Measurements from ENCODE around the gene USP7. TPM values are rescaled to one million over a fixed set of nuclear protein-coding genes. Genes with fewer than 3 reads are reported as not detected.
"Not testable (repeated sequence)": the region's sequence is repeated elsewhere in the genome, so short reads cannot be mapped to it uniquely, and the experiment has no call there.

Gene USP7
- total RNA-seq, 1 donor from 2014 or later, result 66.9 TPM

DNA sequence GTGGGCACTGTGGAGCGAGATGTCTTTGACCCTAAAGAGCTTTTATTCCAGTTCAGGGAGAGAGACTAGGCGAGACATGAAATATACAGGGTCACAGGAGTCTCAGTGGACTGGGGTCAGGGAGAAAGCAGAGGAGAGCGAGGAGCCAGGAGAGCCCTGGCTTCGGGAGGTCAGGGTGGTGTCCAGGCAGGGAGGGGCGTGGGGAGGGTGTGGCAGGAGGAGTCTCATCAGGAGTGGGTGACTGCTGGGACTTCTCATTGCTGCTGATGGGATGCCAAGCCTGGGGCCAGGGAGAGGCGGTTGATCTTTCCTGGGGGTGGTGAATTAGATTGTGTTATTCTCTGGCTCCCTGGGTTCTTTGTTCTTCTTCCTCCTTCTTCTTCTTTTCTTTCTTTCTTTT lies 22.4 kb upstream of the USP7 start:
- H3K4me3 ChIP-seq (ENCODE audit: low read depth, low read length), result no peak overlapping the region
- H3K27me3 ChIP-seq (ENCODE audit: control insufficient read depth, insufficient read depth, low read length), result no peaks in the 10 kb centered on the region
- no peaks in the 10 kb centered on the region for H3K36me3 ChIP-seq (ENCODE audit: control insufficient read depth, insufficient read depth, low read length)
- TF ChIP-seq, protein P1, sequence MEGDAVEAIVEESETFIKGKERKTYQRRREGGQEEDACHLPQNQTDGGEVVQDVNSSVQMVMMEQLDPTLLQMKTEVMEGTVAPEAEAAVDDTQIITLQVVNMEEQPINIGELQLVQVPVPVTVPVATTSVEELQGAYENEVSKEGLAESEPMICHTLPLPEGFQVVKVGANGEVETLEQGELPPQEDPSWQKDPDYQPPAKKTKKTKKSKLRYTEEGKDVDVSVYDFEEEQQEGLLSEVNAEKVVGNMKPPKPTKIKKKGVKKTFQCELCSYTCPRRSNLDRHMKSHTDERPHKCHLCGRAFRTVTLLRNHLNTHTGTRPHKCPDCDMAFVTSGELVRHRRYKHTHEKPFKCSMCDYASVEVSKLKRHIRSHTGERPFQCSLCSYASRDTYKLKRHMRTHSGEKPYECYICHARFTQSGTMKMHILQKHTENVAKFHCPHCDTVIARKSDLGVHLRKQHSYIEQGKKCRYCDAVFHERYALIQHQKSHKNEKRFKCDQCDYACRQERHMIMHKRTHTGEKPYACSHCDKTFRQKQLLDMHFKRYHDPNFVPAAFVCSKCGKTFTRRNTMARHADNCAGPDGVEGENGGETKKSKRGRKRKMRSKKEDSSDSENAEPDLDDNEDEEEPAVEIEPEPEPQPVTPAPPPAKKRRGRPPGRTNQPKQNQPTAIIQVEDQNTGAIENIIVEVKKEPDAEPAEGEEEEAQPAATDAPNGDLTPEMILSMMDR (IDR thresholded peaks at IDR 0.05; ENCODE audit: insufficient read depth, low read length, poor library complexity, severe bottlenecking), result no peak
- DNase-seq (ENCODE audit: low read depth), result no peak

DNA sequence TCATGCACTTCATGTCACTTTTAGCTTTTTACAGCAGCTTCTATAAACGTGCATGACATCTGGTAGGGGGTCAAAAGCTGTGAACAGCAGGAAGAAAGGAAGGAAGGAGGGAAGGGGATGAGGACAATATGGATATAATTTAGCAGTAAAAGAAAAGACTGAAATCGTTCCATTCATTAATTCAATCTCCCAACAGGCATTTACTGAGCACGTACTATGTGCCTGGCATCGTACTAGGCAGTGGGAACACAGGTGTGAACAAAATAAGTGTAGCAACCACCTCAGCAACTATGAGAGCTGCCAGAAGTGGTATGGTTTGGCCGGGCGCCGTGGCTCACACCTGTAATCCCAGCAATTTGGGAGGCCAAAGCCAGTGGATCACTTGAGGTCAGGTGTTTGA lies 19.1 kb upstream of the USP7 start:
- H3K27me3 ChIP-seq (ENCODE audit: control insufficient read depth, insufficient read depth, low read length), result no peaks in the 10 kb centered on the region

DNA sequence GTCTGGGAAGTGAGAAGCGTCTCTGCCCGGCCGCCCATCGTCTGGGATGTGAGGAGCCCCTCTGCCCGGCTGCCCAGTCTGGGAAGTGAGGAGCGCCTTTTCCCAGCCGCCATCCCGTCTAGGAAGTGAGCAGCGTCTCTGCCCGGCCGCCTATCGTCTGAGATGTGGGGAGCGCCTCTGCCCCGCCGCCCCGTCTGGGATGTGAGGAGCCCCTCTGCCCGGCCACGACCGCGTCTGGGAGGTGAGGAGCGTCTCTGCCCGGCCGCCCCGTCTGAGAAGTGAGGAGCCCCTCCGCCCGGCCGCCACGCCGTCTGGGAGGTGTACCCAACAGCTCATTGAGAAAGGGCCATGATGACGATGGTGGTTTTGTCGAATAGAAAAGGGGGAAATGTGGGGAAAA lies 18.2 kb upstream of the USP7 start:
- H3K4me3 ChIP-seq (ENCODE audit: low read depth, low read length); DNase-seq (ENCODE audit: low read depth); H3K27me3 ChIP-seq (ENCODE audit: control insufficient read depth, insufficient read depth, low read length); H3K36me3 ChIP-seq (ENCODE audit: control insufficient read depth, insufficient read depth, low read length): not testable (repeated sequence)

More for the DNA sequence above, 19.1 kb upstream of the USP7 start:
- H3K36me3 ChIP-seq (ENCODE audit: control insufficient read depth, insufficient read depth, low read length), result no peaks in the 10 kb centered on the region
- H3K4me3 ChIP-seq (ENCODE audit: low read depth, low read length), result no peak overlapping the region
- DNase-seq (ENCODE audit: low read depth), result no peak
- TF ChIP-seq, protein P1 (IDR thresholded peaks at IDR 0.05; ENCODE audit: insufficient read depth, low read length, poor library complexity, severe bottlenecking), result no peak

DNA sequence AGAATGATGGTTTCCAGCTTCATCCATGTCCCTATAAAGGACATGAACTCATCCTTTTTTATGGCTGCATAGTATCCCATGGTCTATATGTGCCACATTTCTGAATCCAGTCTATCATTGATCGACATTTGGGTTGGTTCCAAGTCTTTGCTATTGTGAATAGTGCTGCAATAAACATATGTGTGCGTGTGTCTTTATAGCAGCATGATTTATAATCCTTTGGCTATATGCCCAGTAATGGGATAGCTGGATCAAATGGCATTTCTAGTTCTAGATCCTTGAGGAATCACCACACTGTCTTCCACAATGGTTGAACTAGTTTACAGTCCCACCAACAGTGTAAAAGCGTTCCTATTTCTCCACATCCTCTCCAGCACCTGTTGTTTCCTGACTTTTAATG lies 12.5 kb upstream of the USP7 start:
- H3K36me3 ChIP-seq (ENCODE audit: control insufficient read depth, insufficient read depth, low read length); DNase-seq (ENCODE audit: low read depth); H3K27me3 ChIP-seq (ENCODE audit: control insufficient read depth, insufficient read depth, low read length); H3K4me3 ChIP-seq (ENCODE audit: low read depth, low read length): not testable (repeated sequence)

DNA sequence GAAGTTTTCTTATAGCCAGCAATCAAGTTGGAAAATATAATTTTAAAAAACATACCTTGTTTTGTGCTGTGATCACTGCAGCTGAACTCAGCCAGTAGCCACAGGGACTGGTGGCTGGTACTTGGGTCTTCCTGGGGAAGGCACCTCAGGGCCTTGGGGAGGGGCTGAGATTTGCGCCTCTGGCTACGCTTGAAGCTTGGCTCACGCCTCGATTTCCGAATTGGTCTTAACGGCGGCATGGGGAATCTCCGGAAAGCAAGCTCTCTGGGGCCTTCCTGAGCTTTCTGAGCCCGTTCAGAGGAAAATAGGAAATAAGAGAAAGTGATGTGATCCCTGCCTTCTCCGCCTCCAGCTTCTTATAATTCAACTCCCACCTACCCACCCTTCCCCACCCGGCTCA lies 11.3 kb upstream of the USP7 start:
- Histone ChIP-seq H3K4me3 (ENCODE audit: low read depth, low read length) (no peak overlapping the region), H3K36me3 (ENCODE audit: control insufficient read depth, insufficient read depth, low read length) (no peaks in the 10 kb centered on the region), H3K27me3 (ENCODE audit: control insufficient read depth, insufficient read depth, low read length) (peaks cover 3% of the 10 kb centered on the region)
- DNase-seq (ENCODE audit: low read depth), result no peak
- TF ChIP-seq, protein P1 (IDR thresholded peaks at IDR 0.05; ENCODE audit: insufficient read depth, low read length, poor library complexity, severe bottlenecking), result no peak

DNA sequence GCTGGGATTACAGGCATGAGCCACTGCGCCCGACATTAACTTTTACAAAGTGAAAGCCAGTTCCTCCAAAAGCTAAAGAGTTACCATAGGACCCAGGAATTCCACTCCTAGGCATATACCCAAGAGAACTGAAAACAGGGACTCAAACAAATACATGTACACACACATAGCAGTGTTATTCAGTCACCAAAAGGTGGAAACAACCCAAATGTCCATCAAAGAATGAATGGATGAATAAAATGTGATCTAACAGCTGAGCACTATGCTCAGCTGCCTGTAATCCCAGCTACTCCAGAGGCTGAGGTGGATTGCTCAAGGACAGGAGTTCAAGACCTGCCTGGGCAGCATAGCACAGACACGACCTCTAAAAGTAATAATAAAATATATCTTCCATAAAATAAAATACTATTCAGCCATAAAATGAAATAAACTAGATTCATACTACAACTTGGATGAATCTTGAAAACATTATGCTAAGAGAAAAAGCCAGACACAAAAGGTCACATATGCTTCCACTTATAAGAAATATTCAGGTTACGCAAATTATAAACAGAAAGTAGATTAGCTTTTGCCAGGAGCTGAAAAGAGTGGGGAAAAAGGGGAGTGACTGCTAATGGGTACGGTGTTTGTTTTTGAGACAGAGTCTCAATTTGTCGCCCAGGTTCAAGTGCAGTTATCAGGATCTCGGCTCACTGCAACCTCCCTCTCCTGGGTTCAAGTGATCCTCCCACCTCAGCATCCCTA lies 9.3 kb upstream of the USP7 start:
- DNase-seq (ENCODE audit: low read depth), result no peak
- Histone ChIP-seq H3K36me3 (ENCODE audit: control insufficient read depth, insufficient read depth, low read length) (no peaks in the 10 kb centered on the region), H3K27me3 (ENCODE audit: control insufficient read depth, insufficient read depth, low read length) (peaks cover 3% of the 10 kb centered on the region), H3K4me3 (ENCODE audit: low read depth, low read length) (no peak overlapping the region)
- TF ChIP-seq, protein P1 (IDR thresholded peaks at IDR 0.05; ENCODE audit: insufficient read depth, low read length, poor library complexity, severe bottlenecking), result no peak

DNA sequence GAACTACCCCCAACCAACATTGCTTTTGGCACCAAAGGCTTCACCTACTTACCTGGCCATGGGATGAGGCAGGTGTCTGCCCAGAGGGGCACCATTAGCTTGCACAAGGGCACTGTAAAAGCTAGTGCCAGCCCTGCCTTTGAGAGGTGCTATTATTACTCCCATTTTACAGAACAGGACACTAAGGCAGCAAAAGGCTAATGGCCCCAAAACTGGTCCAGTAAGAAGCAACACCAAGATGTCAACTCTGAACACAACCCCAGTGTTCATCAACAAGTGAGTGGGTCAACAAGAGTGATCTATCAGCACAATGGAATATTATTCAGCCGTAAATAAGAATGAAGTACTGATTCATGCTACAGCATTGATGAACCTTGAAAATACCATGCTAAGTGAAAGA lies 7.7 kb upstream of the USP7 start:
- TF ChIP-seq, protein P1 (IDR thresholded peaks at IDR 0.05; ENCODE audit: insufficient read depth, low read length, poor library complexity, severe bottlenecking), result no peak
- H3K27me3 ChIP-seq (ENCODE audit: control insufficient read depth, insufficient read depth, low read length), result peaks cover 3% of the 10 kb centered on the region
- no peaks in the 10 kb centered on the region for H3K36me3 ChIP-seq (ENCODE audit: control insufficient read depth, insufficient read depth, low read length)
- no peak overlapping the region for H3K4me3 ChIP-seq (ENCODE audit: low read depth, low read length)
- DNase-seq (ENCODE audit: low read depth), result no peak

DNA sequence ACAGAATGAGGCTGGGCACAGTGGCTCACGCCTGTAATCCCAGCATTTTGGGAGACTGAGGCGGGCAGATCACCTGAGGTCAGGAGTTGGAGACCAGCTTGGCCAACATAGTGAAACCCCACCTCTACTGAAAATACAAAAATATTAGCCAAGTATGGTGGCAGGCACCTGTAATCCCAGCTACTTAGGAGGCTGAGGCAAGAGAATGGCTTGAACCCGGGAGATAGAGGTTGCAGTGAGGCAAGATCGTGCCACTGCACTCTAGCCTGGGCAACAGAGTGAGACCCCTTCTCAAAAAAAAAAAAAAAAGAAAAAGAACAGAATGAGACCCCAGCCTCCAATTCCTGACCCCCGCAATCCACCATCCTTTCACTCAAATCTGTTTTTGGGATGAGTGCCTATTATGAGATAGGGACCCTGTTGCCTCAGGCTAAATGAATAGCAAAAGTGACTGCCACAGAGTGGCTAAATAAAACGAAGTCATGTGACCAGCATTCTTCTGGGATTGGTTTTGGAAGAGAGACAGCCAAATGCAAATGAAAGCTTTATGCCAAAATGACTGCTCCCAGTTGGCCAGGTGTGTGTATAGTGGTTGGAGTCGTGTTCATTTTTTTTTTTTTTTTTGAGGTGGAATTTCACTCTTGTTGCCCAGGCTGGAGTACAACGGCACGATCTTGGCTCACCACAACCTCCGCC lies 5.6 kb upstream of the USP7 start:
- H3K4me3 ChIP-seq (ENCODE audit: low read depth, low read length); H3K27me3 ChIP-seq (ENCODE audit: control insufficient read depth, insufficient read depth, low read length); DNase-seq (ENCODE audit: low read depth); H3K36me3 ChIP-seq (ENCODE audit: control insufficient read depth, insufficient read depth, low read length): not testable (repeated sequence)

DNA sequence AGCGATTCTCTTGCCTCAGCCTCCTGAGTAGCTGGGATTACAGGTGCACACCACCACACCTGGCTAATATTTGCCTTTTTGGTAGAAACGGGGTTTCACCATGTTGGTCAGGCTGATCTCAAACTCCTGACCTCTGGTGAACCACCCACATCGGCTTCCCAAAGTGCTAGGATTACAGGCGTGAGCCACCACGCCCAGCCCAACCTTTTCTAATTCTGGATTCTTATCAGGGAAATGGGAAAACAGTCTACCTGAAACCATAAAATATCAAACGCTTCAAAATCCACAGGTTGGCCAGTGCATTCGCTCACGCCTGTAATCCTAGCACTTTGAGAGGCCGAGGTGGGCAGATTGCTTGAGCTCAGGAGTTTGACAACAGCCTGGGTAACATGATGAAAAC lies 4.3 kb upstream of the USP7 start:
- H3K4me3 ChIP-seq (ENCODE audit: low read depth, low read length); DNase-seq (ENCODE audit: low read depth); H3K27me3 ChIP-seq (ENCODE audit: control insufficient read depth, insufficient read depth, low read length); H3K36me3 ChIP-seq (ENCODE audit: control insufficient read depth, insufficient read depth, low read length): not testable (repeated sequence)
